H1 (cell line): ENCODE data around the gene C13orf42. TPM values are rescaled to one million over a fixed set of nuclear protein-coding genes. Genes with fewer than 3 reads are reported as not detected.
A peak's percentile ranks its signal among the peaks of the same experiment; 100 is the strongest.

Experiments used
- CTCF ChIA-PET: fragments of 300-600 bp; sonication (Branson Sonifier 250); formaldehyde crosslinking; loops from one replicate; lab custom pipeline; 2021; ENCODE audit not compliant: partially characterized antibody; lab: Charles Lee
- POLR2A ChIA-PET: fragments of 300-600 bp; sonication (Branson Sonifier 250); formaldehyde crosslinking; loops from one replicate; lab custom pipeline; 2021; ENCODE audit warnings: inconsistent platforms; ENCODE audit not compliant: partially characterized antibody; lab: Charles Lee
- DNase-seq, 2 experiments: peaks; one replicate each; pipeline versions ENCODE4 v3.0.0 to v3.0.0-alpha.2; 2010 to 2022; ENCODE audit warnings: low spot score in 2 of 2, low read depth in 1 of 2, mixed read lengths in 1 of 2
- FAIRE-seq: peaks from 2 replicates; lab custom pipeline; 2011; peaks lifted over from hg19 to GRCh38; lab: Jason Lieb, UNC
- H2AFZ ChIP-seq: 2 replicates; pipeline ENCODE4 v1.8.1; 2012; ENCODE audit warnings: low read length, inconsistent platforms
- H2AK5ac ChIP-seq: 2 replicates; pipeline ENCODE4 v1.6.1; 2013; ENCODE audit warnings: low read depth, low read length
- H2BK120ac ChIP-seq: replicated peaks from 2 replicates; pipeline ENCODE3; 2013; ENCODE audit warnings: low read depth, low read length, inconsistent platforms
- H2BK12ac ChIP-seq: 2 replicates; pipeline ENCODE4 v1.6.1; 2013; ENCODE audit warnings: low read depth, low read length
- H2BK15ac ChIP-seq: 2 replicates; pipeline ENCODE4 v1.6.1; 2013; ENCODE audit warnings: low read length
- H2BK20ac ChIP-seq: 2 replicates; pipeline ENCODE4 v1.6.1; 2013; ENCODE audit warnings: low read length
- H2BK5ac ChIP-seq: 2 replicates; pipeline ENCODE4 v1.6.1; 2013; ENCODE audit warnings: low read depth, low read length
- H3K14ac ChIP-seq: 2 replicates; pipeline ENCODE4 v1.6.1; 2013; ENCODE audit warnings: inconsistent platforms; ENCODE audit not compliant: insufficient read length
- H3K18ac ChIP-seq: 2 replicates; pipeline ENCODE4 v1.6.1; 2013; ENCODE audit warnings: low read length; ENCODE audit errors: extremely low read depth
- H3K23ac ChIP-seq: 2 replicates; pipeline ENCODE4 v1.6.1; 2013; ENCODE audit warnings: inconsistent platforms; ENCODE audit not compliant: insufficient read length
- H3K23me2 ChIP-seq: 2 replicates; pipeline ENCODE4 v1.6.1; 2013; ENCODE audit warnings: low read depth, low read length
- H3K27ac ChIP-seq: 2 replicates; pipeline ENCODE4 v1.6.1; 2011; ENCODE audit warnings: low read depth, low read length, inconsistent platforms
- H3K27me3 ChIP-seq, 4 experiments: replicated peaks in 1 of 4; 1 replicate in 1 of 4; 2 replicates in 3 of 4; pipeline versions ENCODE4 v1.6.1 to v1.8.1; 2011 to 2013; ENCODE audit warnings: low read length in 3 of 4, mild to moderate bottlenecking in 3 of 4, inconsistent platforms in 2 of 4, mixed read lengths in 2 of 4, moderate library complexity in 1 of 4; ENCODE audit not compliant: control insufficient read depth in 3 of 4, insufficient read depth in 3 of 4; ENCODE audit errors: extremely low read depth in 1 of 4
- H3K36me3 ChIP-seq, 4 experiments: 2 replicates each; pipeline versions ENCODE4 v1.6.1 to v1.8.1; 2011 to 2013; ENCODE audit warnings: mild to moderate bottlenecking in 4 of 4, low read length in 3 of 4, moderate library complexity in 2 of 4, control low read depth in 1 of 4, inconsistent platforms in 1 of 4; ENCODE audit not compliant: insufficient read depth in 4 of 4, control insufficient read depth in 2 of 4
- H3K4ac ChIP-seq: replicated peaks from 2 replicates; pipeline ENCODE3; 2013; ENCODE audit warnings: low read length, low read depth, mixed read lengths, inconsistent platforms; ENCODE audit not compliant: insufficient read length
- H3K4me1 ChIP-seq, 4 experiments: replicated peaks in 1 of 4; 1 replicate in 1 of 4; 2 replicates in 3 of 4; pipeline versions ENCODE4 v1.6.1 to v1.8.1; 2011 to 2013; ENCODE audit warnings: low read length in 3 of 4, inconsistent platforms in 2 of 4, mixed read lengths in 1 of 4; ENCODE audit not compliant: insufficient read depth in 4 of 4, control insufficient read depth in 3 of 4
- H3K4me2 ChIP-seq, 2 experiments: 2 replicates each; pipeline versions ENCODE4 v1.6.1 to v1.8.1; 2011 to 2013; ENCODE audit warnings: low read depth in 2 of 2, low read length in 2 of 2, control low read depth in 1 of 2, inconsistent platforms in 1 of 2, mild to moderate bottlenecking in 1 of 2; ENCODE audit not compliant: insufficient read depth in 1 of 2
- H3K4me3 ChIP-seq, 4 experiments: fragments of 200-600, 300-600 bp in 1 of 4; sonication (generic), shearing (Covaris generic), sonication (Bioruptor Twin) in 1 of 4; 2 replicates each; pipeline versions ENCODE4 v1.5.1 to v1.8.1; 2011 to 2016; ENCODE audit warnings: low read length in 4 of 4, low read depth in 3 of 4, control low read depth in 2 of 4, inconsistent platforms in 2 of 4, mild to moderate bottlenecking in 2 of 4, mixed read lengths in 1 of 4, moderate library complexity in 1 of 4; ENCODE audit not compliant: insufficient read depth in 2 of 4; ENCODE audit errors: extremely low read depth in 1 of 4
- H3K56ac ChIP-seq: replicated peaks from 2 replicates; pipeline ENCODE3; 2013; ENCODE audit warnings: low read depth, mild to moderate bottlenecking, mixed read lengths, low read length, inconsistent platforms; ENCODE audit not compliant: insufficient read length
- H3K79me1 ChIP-seq: 2 replicates; pipeline ENCODE4 v1.6.1; 2013; ENCODE audit warnings: low read depth, low read length, control low read depth
- H3K79me2 ChIP-seq, 2 experiments: 2 replicates each; pipeline versions ENCODE4 v1.6.1 to v1.8.1; 2012 to 2013; ENCODE audit warnings: low read length in 2 of 2, mild to moderate bottlenecking in 2 of 2, inconsistent platforms in 1 of 2; ENCODE audit not compliant: insufficient read depth in 2 of 2, control insufficient read depth in 1 of 2
- H3K9ac ChIP-seq, 4 experiments: replicated peaks in 1 of 4; 1 replicate in 1 of 4; 2 replicates in 3 of 4; pipeline versions ENCODE4 v1.6.1 to v1.8.1; 2011 to 2013; ENCODE audit warnings: low read depth in 3 of 4, low read length in 3 of 4, control low read depth in 2 of 4, mild to moderate bottlenecking in 2 of 4, moderate library complexity in 2 of 4, inconsistent platforms in 1 of 4; ENCODE audit errors: extremely low read depth in 1 of 4
- H3K9me3 ChIP-seq, 2 experiments: 2 replicates each; pipeline versions ENCODE4 v1.6.1 to v1.8.1; 2012 to 2013; ENCODE audit warnings: mild to moderate bottlenecking in 2 of 2, moderate library complexity in 2 of 2, control low read depth in 1 of 2, inconsistent platforms in 1 of 2, low read depth in 1 of 2, low read length in 1 of 2, mixed read lengths in 1 of 2; ENCODE audit not compliant: insufficient read depth in 2 of 2
- H4K20me1 ChIP-seq, 2 experiments: replicated peaks in 1 of 2; 2 replicates each; pipeline versions ENCODE3 to v1.8.1; 2011 to 2013; ENCODE audit warnings: inconsistent platforms in 2 of 2, low read length in 2 of 2, mild to moderate bottlenecking in 1 of 2; ENCODE audit not compliant: insufficient read depth in 2 of 2, control insufficient read depth in 1 of 2
- H4K5ac ChIP-seq: 2 replicates; pipeline ENCODE4 v1.6.1; 2013; ENCODE audit warnings: low read length, low read depth, mixed read lengths, inconsistent platforms; ENCODE audit not compliant: insufficient read length
- H4K8ac ChIP-seq: 2 replicates; pipeline ENCODE4 v1.8.0; 2013; ENCODE audit warnings: mild to moderate bottlenecking, moderate library complexity, low read length, inconsistent platforms; ENCODE audit not compliant: insufficient read depth; ENCODE audit errors: extremely low read depth
- H4K91ac ChIP-seq: replicated peaks from 2 replicates; pipeline ENCODE3; 2013; ENCODE audit warnings: low read length, mixed read lengths, inconsistent platforms; ENCODE audit not compliant: insufficient read length
- WGBS, 2 experiments: shearing (Covaris generic) in 1 of 2; methylation state at CpG; one replicate each; pipeline versions ENCODE4 v1.1.6 to v1.1.7; 2013 to 2015; ENCODE audit warnings: low lambda C conversion rate in 2 of 2, mixed read lengths in 2 of 2, inconsistent platforms in 1 of 2, low coverage in 1 of 2, missing lambda C conversion rate in 1 of 2; ENCODE audit not compliant: insufficient replicate concordance in 2 of 2, insufficient coverage in 1 of 2, insufficient read length in 1 of 2; ENCODE audit errors: extremely low coverage in 1 of 2, missing lambda C conversion rate in 1 of 2; 5-methylcytosine and 5-hydroxymethylcytosine counted together
- polyA plus RNA-seq, 7 experiments: library from polyadenylated mRNA; depleted of rRNA in 3 of 7; stranded (reverse) in 5 of 7; unstranded in 2 of 7; fragments of >200 nt in 5 of 7; fragments of 200-250 nt in 2 of 7; gene quantifications; 1 replicate in 5 of 7; 2 replicates in 1 of 7; 4 replicates in 1 of 7; pipeline versions ENCODE4 v1.2.1 to v1.2.3, GENCODE V29; 2011 to 2013; ENCODE audit warnings: missing spikeins in 2 of 7, mixed read lengths in 2 of 7
- total RNA-seq: library from RNA; stranded (reverse); fragmentation: NEBNext Ultra II Directional; extraction: Animal tissue kit (Norgen Biotek cat#: 25700); gene quantifications from 2 replicates; pipeline ENCODE4 v1.2.1, GENCODE V29; 2021

C13orf42 gene
- total and polyA plus RNA-seq, 2 of the 8 experiments (the other 6 are each of a cell fraction or from before 2014, with no cell fraction given): 9.9 to 10.1 TPM

GRCh38 chr13:51154029-51154555 lies 43.0 kb upstream of the C13orf42 start:
- H3K23ac ChIP-seq: no peak overlapping the region
- H3K4me2 ChIP-seq: no peak overlapping the region
- H3K4me3 ChIP-seq: no peak overlapping the region
- H2BK120ac ChIP-seq: peak overlapping the region; percentile 73
- DNase-seq (peak in 1 of 2 experiments; percentile 31), FAIRE-seq (peak; percentile 69)
- H3K27ac ChIP-seq: no peak overlapping the region
- no peaks in the 10 kb centered on the region for H3K27me3 ChIP-seq
- H4K20me1 ChIP-seq: no peaks in the 10 kb centered on the region
- H3K9ac ChIP-seq: no peak overlapping the region
- H3K56ac ChIP-seq: no peak overlapping the region
- peaks cover 0 to 20% of the 10 kb centered on the region in 2 experiments; a peak in 1 of 4 replicates for H3K79me2 ChIP-seq
- H2BK15ac ChIP-seq: no peak overlapping the region
- H4K8ac ChIP-seq: no peak overlapping the region
- H3K4me1 ChIP-seq: peaks cover 8 to 23% (median 18%) of the 10 kb centered on the region in 4 experiments; a peak in 6 of 7 replicates
- no peak overlapping the region for H3K14ac ChIP-seq
- WGBS, 2 experiments: 90% methylated on average over 7 of the region's 7 CpGs; no CpG with 5 or more reads in 1 of the 2 experiments
- peak overlapping the region; percentile 55; the same call in 1 of the 2 replicates for H3K18ac ChIP-seq
- H4K5ac ChIP-seq: no peak overlapping the region
- ChIA-PET POLR2A (interaction anchor here (0.6 to 21.2 kb wide), 11 partner anchors 9 to 147 kb away, joined by 3 to 494 read pairs (median 4); no protein-coding TSS in a partner anchor), CTCF (interaction anchor here (1.0 to 10.9 kb wide), 4 partner anchors 13 to 150 kb away, joined by 4 to 102 read pairs (median 54); no protein-coding TSS in a partner anchor)
- peak overlapping the region; percentile 78 for H2BK12ac ChIP-seq
- peak overlapping the region; percentile 85 for H2BK5ac ChIP-seq
- H2AFZ ChIP-seq: no peak overlapping the region
- H2BK20ac ChIP-seq: peak overlapping the region; percentile 68; the same call in 1 of the 2 replicates
- no peaks in the 10 kb centered on the region for H3K9me3 ChIP-seq
- H3K23me2 ChIP-seq: no peaks in the 10 kb centered on the region
- 0 out of 2 replicates have a peak overlapping the region, but pooled peaks have one; percentile 25 for H2AK5ac ChIP-seq
- H3K4ac ChIP-seq: no peak overlapping the region
- H4K91ac ChIP-seq: peak overlapping the region; percentile 78
- H3K79me1 ChIP-seq: no peaks in the 10 kb centered on the region
- H3K36me3 ChIP-seq: no peaks in the 10 kb centered on the region
